Upper lobe of right lung (tissue), 1 donor: Measurements from ENCODE around the gene MS4A1. TPM values are rescaled to one million over a fixed set of nuclear protein-coding genes. Genes with fewer than 3 reads are reported as not detected.
"Not testable (repeated sequence)": the region's sequence is repeated elsewhere in the genome, so short reads cannot be mapped to it uniquely, and the experiment has no call there.

Experiments
- ATAC-seq: fragments of 200-7000 bp; cut with Tn5 transposase; one replicate; pipeline ENCODE4 v1.9.1; 2020; ENCODE audit warnings: mild to moderate bottlenecking, moderate library complexity
- DNase-seq: peaks from one replicate; pipeline ENCODE4 v3.0.0-alpha.2; 2020
- H3K27ac ChIP-seq: fragments of 200-600 bp; one replicate; pipeline ENCODE4 v1.8.0; 2022
- H3K27me3 ChIP-seq: fragments of 200-600 bp; one replicate; pipeline ENCODE4 v1.8.0; 2022; ENCODE audit warnings: mild to moderate bottlenecking
- H3K36me3 ChIP-seq: fragments of 200-600 bp; one replicate; pipeline ENCODE4 v1.8.0; 2022
- H3K4me1 ChIP-seq: fragments of 200-600 bp; one replicate; pipeline ENCODE4 v1.8.0; 2022
- H3K4me3 ChIP-seq: fragments of 200-600 bp; one replicate; pipeline ENCODE4 v1.8.0; 2022; ENCODE audit warnings: mild to moderate bottlenecking
- H3K9me3 ChIP-seq: fragments of 200-600 bp; one replicate; pipeline ENCODE4 v1.8.0; 2022
- intact Hi-C: fragments of 100-400 bp; cut with DNase I; formaldehyde crosslinking; loops from one replicate; pipeline ENCODE4 v1.11.0; 2022
- total RNA-seq: library from RNA; stranded (reverse); fragmentation: NEBNext Ultra II Directional; extraction: Animal tissue kit (Norgen Biotek cat#: 25700); gene quantifications from one replicate; pipeline ENCODE4 v1.2.1, GENCODE V29; 2021
- TF ChIP-seq, protein P1 (sequence below): fragments of 200-600 bp; IDR thresholded peaks from one replicate; pipeline ENCODE4 v1.8.0; 2022; ENCODE audit warnings: antibody characterized with exemption
- donor health status: DM: no; HTN: yes; CAD: no; lungs with severe emphysema.

Gene MS4A1
- total RNA-seq, 1 donor from 2014 or later = 1.3 TPM

GRCh38 chr11:60502221-60502775, 46.7 kb downstream of the MS4A1 start:
- Histone ChIP-seq H3K27me3 (no peaks in the 10 kb centered on the region), H3K4me1 (no peaks in the 10 kb centered on the region), H3K9me3 (no peaks in the 10 kb centered on the region), H3K4me3 (no peak overlapping the region), H3K36me3 (no peaks in the 10 kb centered on the region), H3K27ac (no peak overlapping the region)
- intact Hi-C loops = no loop called here
- DNase-seq (no peak), ATAC-seq (peak; percentile 41)
- TF ChIP-seq, protein P1, sequence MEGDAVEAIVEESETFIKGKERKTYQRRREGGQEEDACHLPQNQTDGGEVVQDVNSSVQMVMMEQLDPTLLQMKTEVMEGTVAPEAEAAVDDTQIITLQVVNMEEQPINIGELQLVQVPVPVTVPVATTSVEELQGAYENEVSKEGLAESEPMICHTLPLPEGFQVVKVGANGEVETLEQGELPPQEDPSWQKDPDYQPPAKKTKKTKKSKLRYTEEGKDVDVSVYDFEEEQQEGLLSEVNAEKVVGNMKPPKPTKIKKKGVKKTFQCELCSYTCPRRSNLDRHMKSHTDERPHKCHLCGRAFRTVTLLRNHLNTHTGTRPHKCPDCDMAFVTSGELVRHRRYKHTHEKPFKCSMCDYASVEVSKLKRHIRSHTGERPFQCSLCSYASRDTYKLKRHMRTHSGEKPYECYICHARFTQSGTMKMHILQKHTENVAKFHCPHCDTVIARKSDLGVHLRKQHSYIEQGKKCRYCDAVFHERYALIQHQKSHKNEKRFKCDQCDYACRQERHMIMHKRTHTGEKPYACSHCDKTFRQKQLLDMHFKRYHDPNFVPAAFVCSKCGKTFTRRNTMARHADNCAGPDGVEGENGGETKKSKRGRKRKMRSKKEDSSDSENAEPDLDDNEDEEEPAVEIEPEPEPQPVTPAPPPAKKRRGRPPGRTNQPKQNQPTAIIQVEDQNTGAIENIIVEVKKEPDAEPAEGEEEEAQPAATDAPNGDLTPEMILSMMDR = no peak

DNA sequence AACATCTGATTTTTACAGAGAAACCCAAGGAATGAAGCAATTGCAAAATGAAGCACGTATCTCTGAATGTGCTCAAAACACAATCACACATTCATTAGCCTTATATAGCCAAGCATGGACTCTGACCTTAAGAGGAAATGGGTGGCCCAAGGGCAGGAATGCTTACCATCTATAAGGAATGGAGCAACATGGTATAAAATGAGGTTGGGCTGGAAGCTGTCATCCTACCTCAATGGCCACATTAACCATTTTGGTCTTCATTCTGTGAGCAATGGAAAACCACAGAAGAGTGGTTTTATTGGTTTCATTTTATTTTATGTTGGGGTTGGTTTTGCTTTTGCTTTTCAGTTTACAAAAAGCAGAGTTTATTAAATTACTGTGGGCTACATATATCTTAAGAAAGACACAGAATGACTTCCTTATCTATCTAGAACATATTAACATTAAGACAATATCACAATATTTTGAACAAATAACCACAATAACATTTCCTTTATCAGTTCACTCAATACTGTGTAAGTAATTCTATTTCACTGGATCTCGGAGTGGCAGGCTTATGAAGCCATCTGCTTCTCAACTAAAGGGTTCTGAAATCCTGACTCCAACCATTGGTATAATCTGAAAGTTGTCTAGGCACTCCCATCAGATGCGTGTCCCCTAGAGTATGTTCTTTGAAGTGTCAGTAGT, 48.7 kb downstream of the MS4A1 start:
- no peaks in the 10 kb centered on the region for H3K9me3 ChIP-seq
- TF ChIP-seq, protein P1 = no peak
- H3K4me3 ChIP-seq = no peak overlapping the region
- ATAC-seq (no peak), DNase-seq (no peak)
- no peaks in the 10 kb centered on the region for H3K36me3 ChIP-seq
- H3K27me3 ChIP-seq = no peaks in the 10 kb centered on the region
- H3K4me1 ChIP-seq = no peaks in the 10 kb centered on the region
- H3K27ac ChIP-seq = no peak overlapping the region
- intact Hi-C loops = no loop called here

GRCh38 chr11:60509609-60510008, 54.0 kb downstream of the MS4A1 start:
- DNase-seq, H3K27ac ChIP-seq, H3K4me3 ChIP-seq, H3K9me3 ChIP-seq, H3K27me3 ChIP-seq, H3K4me1 ChIP-seq, ATAC-seq, intact Hi-C loops, H3K36me3 ChIP-seq: not testable (repeated sequence)

DNA sequence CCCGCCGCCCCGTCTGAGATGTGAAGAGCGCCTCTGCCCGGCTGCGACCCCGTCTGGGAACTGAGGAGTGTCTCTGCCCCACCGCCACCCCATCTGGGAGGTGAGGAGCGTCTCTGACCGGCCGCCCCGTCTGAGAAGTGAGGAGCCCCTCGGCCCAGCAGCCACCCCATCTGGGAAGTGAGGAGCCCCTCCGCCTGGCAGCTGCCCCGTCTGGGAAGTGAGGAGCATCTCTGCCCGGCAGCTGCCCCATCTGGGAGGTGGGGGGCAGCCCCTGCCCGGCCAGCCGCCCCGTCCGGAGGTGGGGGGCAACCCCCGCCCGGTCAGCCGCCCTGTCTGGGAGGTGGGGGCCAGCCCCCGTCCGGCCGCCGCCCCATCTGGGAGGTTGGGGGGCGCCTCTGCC, 54.6 kb downstream of the MS4A1 start:
- intact Hi-C loops, DNase-seq: not testable (repeated sequence)

GRCh38 chr11:60511393-60511792, 55.7 kb downstream of the MS4A1 start:
- H3K4me3 ChIP-seq = no peak overlapping the region
- no peaks in the 10 kb centered on the region for H3K4me1 ChIP-seq
- no peaks in the 10 kb centered on the region for H3K9me3 ChIP-seq
- TF ChIP-seq, protein P1 = no peak
- no peaks in the 10 kb centered on the region for H3K36me3 ChIP-seq
- no peak for ATAC-seq
- no peak for DNase-seq
- no peak overlapping the region for H3K27ac ChIP-seq
- peaks cover 4% of the 10 kb centered on the region for H3K27me3 ChIP-seq
- intact Hi-C loops = no loop called here

More for the DNA sequence above, 54.6 kb downstream of the MS4A1 start:
- H3K27me3 ChIP-seq, H3K4me3 ChIP-seq, H3K9me3 ChIP-seq, H3K4me1 ChIP-seq, H3K27ac ChIP-seq, H3K36me3 ChIP-seq, ATAC-seq: not testable (repeated sequence)

DNA sequence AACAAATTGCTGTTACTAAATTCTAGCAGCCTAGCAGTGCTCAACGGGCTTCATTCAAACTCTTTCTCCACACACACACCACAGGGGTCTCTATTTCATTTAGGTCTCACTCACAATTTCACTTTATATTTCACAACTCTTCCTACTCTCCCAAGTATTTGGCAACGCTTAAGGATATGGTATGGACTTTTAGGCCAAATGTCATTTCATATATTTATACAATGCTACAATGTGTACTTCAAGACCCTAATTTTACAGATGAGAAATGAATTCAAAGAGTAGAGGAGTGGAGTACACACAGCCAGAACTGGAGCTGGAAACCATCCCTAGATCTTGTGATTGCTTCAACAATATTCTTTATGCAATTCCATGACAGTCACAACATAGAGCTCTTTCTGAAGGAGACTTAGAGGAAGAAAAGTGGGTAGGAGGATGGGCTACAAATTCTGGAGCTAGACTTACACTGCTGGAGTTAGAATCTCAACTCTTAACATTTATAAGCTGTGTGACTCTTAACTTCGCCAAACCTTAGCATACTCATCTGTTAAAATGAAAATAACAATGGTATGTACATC, 57.1 kb downstream of the MS4A1 start:
- Histone ChIP-seq H3K27ac (no peak overlapping the region), H3K4me3 (no peak overlapping the region), H3K27me3 (peaks cover 4% of the 10 kb centered on the region), H3K36me3 (no peaks in the 10 kb centered on the region), H3K4me1 (no peaks in the 10 kb centered on the region), H3K9me3 (no peaks in the 10 kb centered on the region)
- no peak for DNase-seq
- TF ChIP-seq, protein P1 = no peak
- intact Hi-C loops = no loop called here
- ATAC-seq = no peak
